Endothelial cell of umbilical vein (primary cell): ENCODE data around the gene IL10RB. TPM values are rescaled to one million over a fixed set of nuclear protein-coding genes. Genes with fewer than 3 reads are reported as not detected.

ENCODE experiments used
- BruUV-seq: library from RNA; stranded (reverse); fragments of 400-500 nt; replicated peaks from 2 replicates; lab custom pipeline; 2021; lab: Mats Ljungman, UMichigan
- CTCF ChIA-PET: fragments of 300-600, 350-600 bp; sonication (Branson Sonifier 250); formaldehyde crosslinking; loops from one replicate; lab custom pipeline; 2021; ENCODE audit warnings: antibody characterized with exemption, inconsistent platforms; lab: Charles Lee
- POLR2A ChIA-PET: fragments of 300-600, 350-600 bp; sonication (Branson Sonifier 250); formaldehyde crosslinking; loops from one replicate; lab custom pipeline; 2021; ENCODE audit warnings: antibody characterized with exemption, inconsistent platforms; lab: Charles Lee
- DNase-seq: peaks from one replicate; pipeline ENCODE4 v3.0.0-alpha.2; 2011; ENCODE audit warnings: low read depth, low spot score
- FAIRE-seq: peaks from 2 replicates; lab custom pipeline; 2011; peaks lifted over from hg19 to GRCh38; lab: Jason Lieb, UNC
- H2AFZ ChIP-seq: 2 replicates; pipeline ENCODE4 v1.6.0; 2012; ENCODE audit warnings: low read depth, low read length, control low read depth, inconsistent platforms
- H3K27ac ChIP-seq: 2 replicates; pipeline ENCODE4 v1.5.1; 2011; ENCODE audit warnings: low read depth, mild to moderate bottlenecking, control low read depth, low read length, moderate library complexity; ENCODE audit not compliant: insufficient read depth
- H3K27me3 ChIP-seq, 2 experiments: 2 replicates each; pipeline versions ENCODE4 v1.6.0 to v1.6.1; 2011; ENCODE audit warnings: low read length in 2 of 2, mixed read lengths in 1 of 2; ENCODE audit not compliant: control insufficient read depth in 2 of 2, insufficient read depth in 2 of 2
- H3K36me3 ChIP-seq, 2 experiments: 2 replicates in 1 of 2; 3 replicates in 1 of 2; pipeline ENCODE4 v1.5.1; 2011; ENCODE audit warnings: low read length in 2 of 2, mild to moderate bottlenecking in 1 of 2, moderate library complexity in 1 of 2; ENCODE audit not compliant: control insufficient read depth in 2 of 2, insufficient read depth in 2 of 2; ENCODE audit errors: extremely low read depth in 1 of 2
- H3K4me1 ChIP-seq: 3 replicates; pipeline ENCODE4 v1.5.1; 2011; ENCODE audit warnings: mild to moderate bottlenecking, low read length; ENCODE audit not compliant: control insufficient read depth, insufficient read depth; ENCODE audit errors: extremely low read depth
- H3K4me2 ChIP-seq: 2 replicates; pipeline ENCODE4 v1.6.1; 2011; ENCODE audit warnings: low read length, control low read depth, mixed read lengths; ENCODE audit not compliant: insufficient read depth
- H3K4me3 ChIP-seq, 3 experiments: fragments of 200-600 bp in 1 of 3; sonication (generic), shearing (Covaris generic) in 1 of 3; replicated peaks in 1 of 3; 2 replicates each; pipeline ENCODE4 v1.5.1; 2011 to 2016; ENCODE audit warnings: control low read depth in 3 of 3, low read length in 3 of 3, mild to moderate bottlenecking in 2 of 3, inconsistent platforms in 1 of 3, low read depth in 1 of 3, moderate library complexity in 1 of 3; ENCODE audit not compliant: insufficient read depth in 1 of 3
- H3K79me2 ChIP-seq: 2 replicates; pipeline ENCODE4 v1.6.0; 2012; ENCODE audit warnings: low read length, inconsistent platforms; ENCODE audit not compliant: control insufficient read depth, insufficient read depth
- H3K9ac ChIP-seq: replicated peaks from 2 replicates; pipeline ENCODE3; 2011; ENCODE audit warnings: low read length, control low read depth; ENCODE audit not compliant: insufficient read depth; ENCODE audit errors: extremely low read depth
- H3K9me1 ChIP-seq: replicated peaks from 3 replicates; pipeline ENCODE4 v1.6.0; 2011; ENCODE audit warnings: mild to moderate bottlenecking, low read length; ENCODE audit not compliant: control insufficient read depth, insufficient read depth; ENCODE audit errors: extremely low read depth
- H3K9me3 ChIP-seq: replicated peaks from 2 replicates; pipeline ENCODE4 v1.5.1; 2012; ENCODE audit warnings: low read length, inconsistent platforms; ENCODE audit not compliant: control insufficient read depth, insufficient read depth
- H4K20me1 ChIP-seq: replicated peaks from 2 replicates; pipeline ENCODE3; 2011; ENCODE audit warnings: mild to moderate bottlenecking, low read length; ENCODE audit not compliant: control insufficient read depth, insufficient read depth; ENCODE audit errors: extremely low read depth
- CTCF ChIP-seq, 2 donors: IDR thresholded peaks; 1 replicate in 1 of 2; 2 replicates in 1 of 2; pipeline ENCODE4 v1.5.1; 2011; ENCODE audit warnings: low read length in 2 of 2, mild to moderate bottlenecking in 2 of 2, moderate library complexity in 2 of 2, control low read depth in 1 of 2, inconsistent platforms in 1 of 2, low read depth in 1 of 2; ENCODE audit not compliant: insufficient read depth in 1 of 2; ENCODE audit errors: extremely low read depth in 1 of 2
- EZH2 ChIP-seq: IDR thresholded peaks from 2 replicates; pipeline ENCODE4 v1.6.1; 2012; ENCODE audit warnings: borderline replicate concordance, low read depth, mild to moderate bottlenecking, moderate library complexity, low read length, inconsistent platforms; ENCODE audit not compliant: severe bottlenecking
- FOS ChIP-seq: IDR thresholded peaks from 2 replicates; pipeline ENCODE4 v1.6.1; 2011; ENCODE audit warnings: mild to moderate bottlenecking, low read length, moderate library complexity, borderline replicate concordance; ENCODE audit not compliant: insufficient read depth
- GATA2 ChIP-seq: IDR thresholded peaks from 2 replicates; pipeline ENCODE4 v1.7.0; 2011; ENCODE audit warnings: low read depth, mild to moderate bottlenecking, moderate library complexity, mixed read lengths, low read length; ENCODE audit not compliant: insufficient read length, insufficient read depth
- JUN ChIP-seq: IDR thresholded peaks from 2 replicates; pipeline ENCODE4 v1.6.1; 2011; ENCODE audit warnings: borderline replicate concordance, low read depth; ENCODE audit not compliant: insufficient read length, insufficient read depth
- MAX ChIP-seq: IDR thresholded peaks from 2 replicates; pipeline ENCODE4 v1.6.1; 2011; ENCODE audit not compliant: insufficient read depth, insufficient read length
- MYC ChIP-seq: IDR thresholded peaks from one replicate; pipeline ENCODE4 v1.6.1; 2011; ENCODE audit warnings: mild to moderate bottlenecking, low read depth, low read length
- POLR2A ChIP-seq: IDR thresholded peaks from 2 replicates; pipeline ENCODE4 v1.6.1; 2012; ENCODE audit warnings: low read depth, mild to moderate bottlenecking, control low read depth, low read length
- POLR2AphosphoS5 ChIP-seq: IDR thresholded peaks from 2 replicates; pipeline ENCODE4 v1.6.1; 2012; ENCODE audit warnings: low read depth, mild to moderate bottlenecking, control low read depth, low read length, moderate library complexity; ENCODE audit not compliant: insufficient read depth
- dilution Hi-C: fragments of 300-500 bp; cut with MboI; formaldehyde crosslinking; loops from one replicate; pipeline ENCODE4 v1.15.0; 2019; ENCODE audit warnings: low sequenced_read_pairs; ENCODE audit not compliant: extremely low pct_ligation_motif_present
- intact Hi-C: fragments of 100-400 bp; cut with micrococcal nuclease; formaldehyde crosslinking; loops from one replicate; pipeline ENCODE4 v1.10.0; 2022
- polyA plus RNA-seq, 4 experiments: library from polyadenylated mRNA; depleted of rRNA in 3 of 4; stranded (reverse) in 3 of 4; unstranded in 1 of 4; fragments of >200 nt; gene quantifications; 2 replicates each; pipeline versions ENCODE4 v1.2.1 to v1.2.3, GENCODE V29; 2011 to 2012; ENCODE audit warnings: missing spikeins in 1 of 4
- total RNA-seq: library from RNA; stranded (reverse); gene quantifications from 2 replicates; pipeline ENCODE4 v1.2.3, GENCODE V29; 2021

Gene IL10RB
- total and polyA plus RNA-seq, 2 donors (not counting 3 experiments of a cell fraction or from before 2014, with no cell fraction given): 21.9 to 31.4 TPM

GRCh38 chr21:33302796-33303195, 36.6 kb downstream of the IL10RB start:
- Histone ChIP-seq H3K9me3 (no peaks in the 10 kb centered on the region), H3K36me3 (no peaks in the 10 kb centered on the region), H2AFZ (no peak overlapping the region), H3K9ac (no peak overlapping the region), H3K9me1 (no peaks in the 10 kb centered on the region), H3K4me3 (no peak overlapping the region), H4K20me1 (no peaks in the 10 kb centered on the region), H3K4me2 (no peak overlapping the region), H3K27me3 (no peaks in the 10 kb centered on the region), H3K4me1 (peaks cover 26% of the 10 kb centered on the region), H3K79me2 (no peaks in the 10 kb centered on the region), H3K27ac (no peak overlapping the region)
- ChIA-PET CTCF (no interaction called here), POLR2A (no interaction called here)
- no peak for DNase-seq
- no TSS peak for BruUV-seq
- no peak for FAIRE-seq
- dilution Hi-C loops: no loop called here
- intact Hi-C loops: no loop called here
- TF ChIP-seq CTCF (IDR thresholded peaks at IDR 0.05; ENCODE audit: extremely low read depth in 1 of 2, insufficient read depth in 1 of 2, low read depth in 1 of 2, low read length in 2 of 2): no peak
- no peak for TF ChIP-seq POLR2A
- TF ChIP-seq JUN: no peak
- TF ChIP-seq POLR2AphosphoS5: no peak
- TF ChIP-seq MYC: no peak
- no peak for TF ChIP-seq GATA2
- no peak for TF ChIP-seq FOS
- TF ChIP-seq EZH2: no peak
- no peak for TF ChIP-seq MAX
